Activated T-cell treated with anti-CD3 and anti-CD28 coated beads, Interleukin-2, amount 50 U/mL, for 24 hours (primary cell): ENCODE data around the gene UBE2E2.

ENCODE experiments used
- DNase-seq: peaks from one replicate; pipeline ENCODE4 v3.0.0-alpha.2; 2020
- H3K27ac Mint-ChIP-seq: 2 replicates; pipeline ENCODE4 v1.8.0; 2020; ENCODE audit warnings: mild to moderate bottlenecking, mixed read lengths
- H3K27me3 Mint-ChIP-seq: 2 replicates; pipeline ENCODE4 v1.8.0; 2020; ENCODE audit warnings: mixed read lengths
- H3K36me3 Mint-ChIP-seq: 2 replicates; pipeline ENCODE4 v1.8.0; 2020; ENCODE audit warnings: low read depth, mixed read lengths
- H3K4me1 Mint-ChIP-seq: 2 replicates; pipeline ENCODE4 v1.8.0; 2020; ENCODE audit warnings: low read depth, mixed read lengths
- H3K4me3 Mint-ChIP-seq: 2 replicates; pipeline ENCODE4 v1.8.0; 2020; ENCODE audit warnings: mild to moderate bottlenecking, moderate library complexity, mixed read lengths
- H3K9me3 Mint-ChIP-seq: 2 replicates; pipeline ENCODE4 v1.8.0; 2020; ENCODE audit warnings: mixed read lengths

The UBE2E2 gene

GRCh38 chr3:23492057-23492456 is 288.9 kb downstream of the UBE2E2 start:
- H3K27ac Mint-ChIP-seq: no peak overlapping the region
- no peaks in the 10 kb centered on the region for H3K36me3 Mint-ChIP-seq
- no peaks in the 10 kb centered on the region for H3K4me1 Mint-ChIP-seq
- DNase-seq: no peak
- H3K4me3 Mint-ChIP-seq: no peak overlapping the region
- no peaks in the 10 kb centered on the region for H3K27me3 Mint-ChIP-seq
- H3K9me3 Mint-ChIP-seq: no peaks in the 10 kb centered on the region

- Mint-ChIP-seq H3K36me3 (no peaks in the 10 kb centered on the region), H3K4me1 (no peaks in the 10 kb centered on the region), H3K4me3 (no peak overlapping the region), H3K27me3 (no peaks in the 10 kb centered on the region), H3K9me3 (no peaks in the 10 kb centered on the region), H3K27ac (no peak overlapping the region)
- DNase-seq: no peak
These were observed 290.8 kb downstream of the UBE2E2 start for GRCh38 chr3:23493889-23494288.

DNA sequence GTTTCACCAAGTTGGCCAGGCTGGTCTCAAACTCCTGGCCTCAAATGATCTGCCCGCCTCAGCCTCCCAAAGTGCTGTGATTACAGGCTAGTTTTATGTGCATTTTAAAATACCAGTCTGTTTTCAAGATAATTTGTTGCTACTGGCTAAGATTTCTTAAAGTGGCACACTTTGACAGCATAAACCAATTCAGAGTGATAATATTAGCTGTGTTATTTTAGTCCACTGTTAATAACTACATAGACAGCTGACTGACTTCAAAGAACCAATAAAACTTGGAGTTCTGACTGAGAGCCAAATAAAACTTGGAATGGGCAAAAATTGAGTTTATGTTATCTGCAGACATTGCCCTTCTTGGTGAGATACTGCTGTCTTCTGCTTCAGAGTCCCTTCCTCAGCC is 291.8 kb downstream of the UBE2E2 start:
- no peak for DNase-seq
- Mint-ChIP-seq H3K27me3 (no peaks in the 10 kb centered on the region), H3K36me3 (no peaks in the 10 kb centered on the region), H3K4me1 (no peaks in the 10 kb centered on the region), H3K9me3 (no peaks in the 10 kb centered on the region), H3K27ac (no peak overlapping the region), H3K4me3 (no peak overlapping the region)

DNA sequence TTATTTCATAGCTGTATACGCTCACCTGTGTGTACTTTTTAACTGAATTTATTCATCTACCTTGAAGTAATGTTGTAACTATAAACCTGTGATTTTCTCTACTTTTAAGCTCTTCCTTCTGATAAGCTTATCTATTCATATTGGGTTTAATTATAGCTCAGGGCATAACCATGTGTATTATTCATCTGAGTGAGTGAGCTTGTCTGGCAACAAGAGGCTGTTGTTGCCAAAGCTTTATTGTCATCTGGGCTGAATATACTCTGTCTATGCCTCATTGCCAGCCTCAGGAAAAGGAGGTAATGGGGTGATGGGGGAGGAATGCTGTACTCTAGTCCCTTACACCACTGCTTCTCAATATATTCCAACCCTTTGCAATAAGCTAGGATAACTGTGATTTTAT is 292.4 kb downstream of the UBE2E2 start:
- Mint-ChIP-seq H3K4me1 (no peaks in the 10 kb centered on the region), H3K4me3 (no peak overlapping the region), H3K36me3 (no peaks in the 10 kb centered on the region), H3K9me3 (no peaks in the 10 kb centered on the region), H3K27ac (no peak overlapping the region), H3K27me3 (no peaks in the 10 kb centered on the region)
- DNase-seq: no peak

GRCh38 chr3:23496165-23496564 is 293.0 kb downstream of the UBE2E2 start:
- H3K4me3 Mint-ChIP-seq: no peak overlapping the region
- no peaks in the 10 kb centered on the region for H3K27me3 Mint-ChIP-seq
- no peaks in the 10 kb centered on the region for H3K36me3 Mint-ChIP-seq
- no peak overlapping the region for H3K27ac Mint-ChIP-seq
- H3K4me1 Mint-ChIP-seq: peaks cover 2% of the 10 kb centered on the region
- DNase-seq: no peak
- H3K9me3 Mint-ChIP-seq: no peaks in the 10 kb centered on the region

GRCh38 chr3:23497156-23497555 is 294.0 kb downstream of the UBE2E2 start:
- H3K4me1 Mint-ChIP-seq: peaks cover 2% of the 10 kb centered on the region
- no peaks in the 10 kb centered on the region for H3K36me3 Mint-ChIP-seq
- no peak overlapping the region for H3K4me3 Mint-ChIP-seq
- no peak overlapping the region for H3K27ac Mint-ChIP-seq
- H3K9me3 Mint-ChIP-seq: no peaks in the 10 kb centered on the region
- no peak for DNase-seq
- no peaks in the 10 kb centered on the region for H3K27me3 Mint-ChIP-seq

DNA sequence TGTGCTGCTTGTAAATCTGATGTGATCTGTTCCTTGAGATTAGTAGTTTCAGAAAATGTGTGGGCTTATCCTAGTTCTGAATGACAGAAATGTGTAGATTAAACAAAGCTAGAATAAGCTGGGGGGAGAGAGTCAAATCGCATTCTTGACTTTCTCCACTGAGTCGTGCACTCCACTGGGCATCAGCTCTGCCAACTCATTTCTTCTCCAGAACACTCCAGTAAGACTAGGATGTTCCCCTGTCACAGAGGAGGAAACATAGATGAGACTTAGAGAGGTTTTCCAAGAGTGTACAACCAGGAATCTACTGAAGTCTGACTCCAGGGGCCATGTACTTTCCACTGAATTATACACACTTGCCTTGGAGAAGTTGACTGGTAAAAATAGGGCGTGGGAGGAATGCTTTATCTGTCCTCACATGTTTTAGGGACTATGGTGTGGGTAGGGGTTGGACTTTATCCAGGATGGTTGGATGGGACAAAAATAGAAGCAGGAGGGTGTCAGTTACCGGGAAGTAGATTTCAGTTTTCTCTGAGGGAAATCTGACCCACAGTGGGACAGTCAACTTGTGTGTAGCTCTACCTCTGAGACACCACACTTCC is 298.2 kb downstream of the UBE2E2 start:
- Mint-ChIP-seq H3K4me1 (peaks cover 2% of the 10 kb centered on the region), H3K36me3 (no peaks in the 10 kb centered on the region), H3K4me3 (no peak overlapping the region), H3K27ac (no peak overlapping the region), H3K9me3 (no peaks in the 10 kb centered on the region), H3K27me3 (no peaks in the 10 kb centered on the region)
- DNase-seq: no peak

DNA sequence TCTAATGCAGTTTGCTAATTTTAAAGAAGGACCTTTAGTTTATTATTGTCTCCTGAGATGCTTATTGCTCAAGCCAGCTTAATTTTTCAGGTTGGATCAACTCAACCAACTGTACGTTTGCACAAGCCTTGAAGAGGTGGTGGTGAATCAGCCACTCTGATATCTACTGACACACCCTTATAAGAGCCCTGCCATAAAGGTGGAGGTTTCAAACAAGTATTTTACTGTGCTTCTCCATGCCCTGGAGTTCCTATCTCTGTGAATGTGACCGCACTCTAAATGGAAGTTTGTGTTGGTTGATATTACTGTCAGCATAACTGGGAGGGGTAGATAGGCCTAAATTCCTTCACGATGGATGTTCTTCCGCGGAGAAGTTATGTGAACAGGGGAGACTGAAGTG is 305.3 kb downstream of the UBE2E2 start:
- H3K4me1 Mint-ChIP-seq: no peaks in the 10 kb centered on the region
- H3K4me3 Mint-ChIP-seq: no peak overlapping the region
- no peaks in the 10 kb centered on the region for H3K9me3 Mint-ChIP-seq
- H3K27ac Mint-ChIP-seq: no peak overlapping the region
- H3K36me3 Mint-ChIP-seq: no peaks in the 10 kb centered on the region
- no peaks in the 10 kb centered on the region for H3K27me3 Mint-ChIP-seq
- no peak for DNase-seq

DNA sequence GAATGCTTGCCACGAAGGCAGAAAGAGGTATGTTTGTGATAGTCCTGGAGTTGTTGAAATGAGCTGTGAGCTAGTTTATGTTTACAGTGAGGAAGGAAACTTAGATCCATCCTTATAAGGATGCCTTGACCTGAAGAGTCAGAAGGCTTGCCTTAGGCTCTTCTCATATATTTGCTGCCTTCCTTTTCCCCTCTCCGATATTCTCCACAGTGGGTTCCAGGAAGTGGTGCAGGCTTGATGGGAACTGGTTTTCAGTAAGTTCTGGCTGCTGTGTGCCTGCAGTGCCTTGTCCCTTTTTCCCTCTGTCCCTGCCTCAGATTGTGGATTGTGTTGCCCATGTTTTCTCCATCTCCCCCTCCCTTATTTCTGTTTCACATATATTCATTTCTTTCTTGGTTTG is 315.3 kb downstream of the UBE2E2 start:
- DNase-seq: no peak
- Mint-ChIP-seq H3K9me3 (no peaks in the 10 kb centered on the region), H3K4me1 (no peaks in the 10 kb centered on the region), H3K27ac (no peak overlapping the region), H3K27me3 (no peaks in the 10 kb centered on the region), H3K4me3 (no peak overlapping the region), H3K36me3 (no peaks in the 10 kb centered on the region)

DNA sequence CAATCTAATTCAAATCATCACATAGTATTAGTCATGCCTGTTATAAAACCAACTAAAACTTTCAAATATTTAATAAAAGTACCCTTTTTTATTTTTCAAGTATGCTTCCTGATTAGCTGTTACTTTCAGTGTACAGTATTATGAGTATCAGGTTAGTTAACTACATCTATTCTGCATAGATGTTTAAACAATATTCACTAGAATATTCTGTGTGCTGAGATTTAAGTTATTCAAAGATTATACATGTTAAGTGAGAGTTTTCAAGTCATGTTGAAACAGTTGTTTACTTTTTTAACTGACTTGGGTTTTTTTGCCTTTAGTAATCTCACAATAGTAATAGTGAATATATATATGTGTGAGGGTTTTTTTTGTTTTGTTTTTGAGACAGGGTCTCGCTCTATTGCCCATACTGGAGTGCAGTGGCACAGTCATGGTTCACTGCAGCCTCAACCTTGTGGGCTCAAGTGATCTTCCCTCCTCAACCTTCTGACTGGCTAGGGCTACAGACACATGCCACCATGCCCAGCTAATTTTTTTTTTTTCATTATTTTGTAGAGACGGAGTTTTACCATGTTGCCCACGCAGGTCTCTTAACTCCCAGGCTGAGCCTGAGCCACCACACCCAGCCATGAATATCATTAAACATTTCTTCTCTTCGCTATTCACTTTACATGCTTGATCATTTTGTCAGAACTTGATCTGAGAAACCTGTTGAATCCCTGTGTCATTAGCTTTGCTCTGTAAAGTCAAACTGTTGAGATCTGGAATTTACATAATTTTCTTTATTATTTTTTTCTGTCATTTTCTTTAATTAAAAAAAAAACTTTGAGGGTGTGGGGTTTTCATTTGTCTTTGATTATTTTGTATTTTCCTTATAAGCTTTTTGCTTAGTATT is 316.4 kb downstream of the UBE2E2 start:
- no peak overlapping the region for H3K4me3 Mint-ChIP-seq
- no peak for DNase-seq
- H3K27ac Mint-ChIP-seq: no peak overlapping the region
- no peaks in the 10 kb centered on the region for H3K4me1 Mint-ChIP-seq
- no peaks in the 10 kb centered on the region for H3K27me3 Mint-ChIP-seq
- no peaks in the 10 kb centered on the region for H3K36me3 Mint-ChIP-seq
- no peaks in the 10 kb centered on the region for H3K9me3 Mint-ChIP-seq

GRCh38 chr3:23527326-23527725 is 324.2 kb downstream of the UBE2E2 start:
- DNase-seq: no peak
- H3K36me3 Mint-ChIP-seq: no peaks in the 10 kb centered on the region
- no peaks in the 10 kb centered on the region for H3K4me1 Mint-ChIP-seq
- no peaks in the 10 kb centered on the region for H3K9me3 Mint-ChIP-seq
- no peak overlapping the region for H3K27ac Mint-ChIP-seq
- H3K27me3 Mint-ChIP-seq: no peaks in the 10 kb centered on the region
- no peak overlapping the region for H3K4me3 Mint-ChIP-seq

DNA sequence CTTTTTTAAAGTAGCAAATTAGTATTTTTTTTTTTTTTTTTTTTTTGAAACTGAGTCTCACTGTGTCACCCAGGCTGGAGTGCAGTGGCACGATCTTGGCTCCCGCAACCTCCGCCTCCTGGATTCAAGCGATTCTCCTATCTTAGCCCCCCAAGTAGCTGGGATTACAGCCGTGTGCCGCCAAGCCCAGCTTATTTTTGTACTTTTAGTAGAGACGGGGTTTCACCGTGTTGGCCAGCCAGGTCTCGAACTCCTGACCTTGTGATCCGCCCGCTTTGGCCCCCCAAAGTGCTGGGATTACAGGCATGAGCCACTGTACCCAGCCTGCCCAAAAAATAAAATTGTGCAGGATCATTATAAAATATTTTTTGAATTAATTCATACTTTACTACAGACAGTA is 330.5 kb downstream of the UBE2E2 start:
- H3K27ac Mint-ChIP-seq: no peak overlapping the region
- H3K4me1 Mint-ChIP-seq: no peaks in the 10 kb centered on the region
- H3K4me3 Mint-ChIP-seq: no peak overlapping the region
- H3K27me3 Mint-ChIP-seq: no peaks in the 10 kb centered on the region
- H3K9me3 Mint-ChIP-seq: no peaks in the 10 kb centered on the region
- no peaks in the 10 kb centered on the region for H3K36me3 Mint-ChIP-seq
- no peak for DNase-seq

DNA sequence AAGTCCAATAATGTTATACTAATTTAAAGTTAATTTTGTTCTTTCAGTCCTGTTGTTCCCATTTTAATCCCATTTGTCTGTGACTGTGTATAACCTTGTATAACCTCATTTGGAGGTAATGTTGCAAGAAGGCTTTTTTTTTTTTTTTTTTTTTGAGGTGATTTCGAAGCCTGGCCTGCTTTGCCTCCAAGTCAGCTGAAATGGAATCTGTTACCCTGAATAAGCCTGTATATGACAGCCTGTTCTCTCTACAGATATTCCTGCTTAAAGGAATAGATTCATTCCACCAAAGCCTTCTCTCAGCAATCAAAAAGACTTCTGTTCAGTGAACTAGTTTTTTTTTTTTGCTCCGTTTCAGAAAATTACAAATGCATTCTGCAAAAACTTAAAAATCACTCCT is 330.9 kb downstream of the UBE2E2 start:
- no peaks in the 10 kb centered on the region for H3K4me1 Mint-ChIP-seq
- H3K27ac Mint-ChIP-seq: no peak overlapping the region
- no peaks in the 10 kb centered on the region for H3K36me3 Mint-ChIP-seq
- H3K9me3 Mint-ChIP-seq: no peaks in the 10 kb centered on the region
- no peak for DNase-seq
- no peak overlapping the region for H3K4me3 Mint-ChIP-seq
- no peaks in the 10 kb centered on the region for H3K27me3 Mint-ChIP-seq

GRCh38 chr3:23537101-23537551 is 334.0 kb downstream of the UBE2E2 start:
- no peaks in the 10 kb centered on the region for H3K4me1 Mint-ChIP-seq
- DNase-seq: no peak
- H3K36me3 Mint-ChIP-seq: no peaks in the 10 kb centered on the region
- H3K27me3 Mint-ChIP-seq: peaks cover 1% of the 10 kb centered on the region
- no peaks in the 10 kb centered on the region for H3K9me3 Mint-ChIP-seq
- no peak overlapping the region for H3K27ac Mint-ChIP-seq
- H3K4me3 Mint-ChIP-seq: no peak overlapping the region

DNA sequence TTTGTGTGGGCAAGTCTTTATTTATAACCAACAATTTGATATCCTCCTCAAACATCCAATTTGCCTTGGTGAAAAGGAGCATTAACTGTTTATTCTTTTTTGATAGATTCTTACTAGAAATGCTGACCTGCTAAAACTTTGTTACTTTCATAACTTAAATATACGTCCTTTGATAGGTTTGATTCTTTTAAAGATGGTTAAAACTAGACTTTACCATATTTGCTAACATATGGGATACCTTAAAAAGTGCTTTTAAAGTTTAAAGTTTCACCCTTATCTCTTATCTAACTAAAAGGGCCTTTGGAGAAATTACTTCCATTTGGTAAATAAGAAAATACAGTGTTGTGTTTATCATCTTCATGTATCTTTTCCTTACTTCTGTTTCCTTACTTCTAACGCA is 336.1 kb downstream of the UBE2E2 start:
- DNase-seq: no peak
- peaks cover 3% of the 10 kb centered on the region for H3K27me3 Mint-ChIP-seq
- H3K27ac Mint-ChIP-seq: no peak overlapping the region
- H3K4me3 Mint-ChIP-seq: no peak overlapping the region
- H3K36me3 Mint-ChIP-seq: no peaks in the 10 kb centered on the region
- H3K9me3 Mint-ChIP-seq: no peaks in the 10 kb centered on the region
- no peaks in the 10 kb centered on the region for H3K4me1 Mint-ChIP-seq
